ENCODE data around the gene ABCC1.
"Not testable (repeated sequence)": the region's sequence is repeated elsewhere in the genome, so short reads cannot be mapped to it uniquely, and the experiment has no call there.

Gene ABCC1

DNA sequence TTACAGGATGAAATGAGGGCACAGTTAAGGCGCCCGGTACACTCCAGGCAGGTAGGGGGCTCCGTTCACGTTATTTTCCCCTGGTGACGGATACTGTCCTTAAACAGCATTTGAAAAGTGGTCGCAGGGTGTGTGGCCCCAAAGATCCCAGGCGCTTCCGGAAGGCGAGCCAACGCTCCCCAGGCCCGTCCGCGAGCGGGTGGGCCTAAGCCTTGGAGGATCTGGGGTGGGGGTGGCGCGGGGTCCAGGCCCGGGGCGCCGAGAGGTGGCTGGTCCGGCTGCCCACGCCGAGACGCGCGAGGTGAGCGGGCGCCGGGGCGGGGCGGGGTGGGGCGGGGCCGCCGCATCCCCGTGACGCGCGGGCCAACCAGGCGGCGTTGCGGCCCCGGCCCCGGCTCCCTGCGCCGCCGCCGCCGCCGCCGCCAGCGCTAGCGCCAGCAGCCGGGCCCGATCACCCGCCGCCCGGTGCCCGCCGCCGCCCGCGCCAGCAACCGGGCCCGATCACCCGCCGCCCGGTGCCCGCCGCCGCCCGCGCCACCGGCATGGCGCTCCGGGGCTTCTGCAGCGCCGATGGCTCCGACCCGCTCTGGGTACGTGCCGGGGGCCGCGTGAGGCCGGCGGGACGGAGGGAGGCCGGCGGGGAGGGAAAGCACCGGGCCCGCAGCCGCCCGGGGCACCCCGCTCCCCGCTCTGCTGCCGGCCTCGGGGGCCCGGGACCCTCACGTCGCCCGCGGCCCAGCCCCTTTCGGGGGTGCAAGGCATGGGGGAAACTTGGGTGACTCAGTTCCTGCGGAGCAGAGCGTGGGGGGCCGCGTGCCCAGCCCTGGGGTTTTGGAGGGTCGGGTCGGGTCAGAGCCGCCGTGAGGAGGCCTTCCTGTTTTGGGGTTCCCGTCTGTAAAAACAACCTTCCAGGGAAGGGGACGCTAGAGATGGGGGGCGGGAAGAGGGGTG lies at the start of gene ABCC1:
Gene ABCC1, plus strand, starts transcription at position 407 of the 951 bp plus-strand sequence. Its CDS starts 136 bp downstream, at position 543.
- DNase-seq (ENCODE audit: extremely low spot score, insufficient read length, low read depth) (peak; percentile 60), FAIRE-seq (no peak)

DNA sequence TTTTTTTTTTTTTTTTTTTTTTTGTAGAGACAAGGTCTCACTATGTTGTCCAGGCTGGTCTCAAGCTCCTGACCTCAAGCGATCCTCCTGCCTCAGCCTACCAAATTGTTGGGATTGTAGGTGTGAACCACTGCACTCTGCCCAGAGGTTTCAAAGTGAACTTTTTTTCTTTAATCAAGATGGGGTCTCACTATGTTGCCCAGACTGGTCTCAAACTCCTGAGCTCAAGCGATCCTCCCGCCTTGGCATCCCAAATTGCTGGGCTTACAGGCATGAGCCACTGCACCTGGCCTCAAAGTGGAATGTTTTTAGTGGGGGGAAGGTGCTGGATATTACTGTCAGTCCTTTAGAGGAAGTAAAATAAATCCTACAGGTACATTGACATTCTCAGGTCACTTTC lies 49.1 kb upstream of the ABCC1 start:
- no peak for FAIRE-seq
- DNase-seq (ENCODE audit: extremely low spot score, insufficient read length, low read depth), result no peak

DNA sequence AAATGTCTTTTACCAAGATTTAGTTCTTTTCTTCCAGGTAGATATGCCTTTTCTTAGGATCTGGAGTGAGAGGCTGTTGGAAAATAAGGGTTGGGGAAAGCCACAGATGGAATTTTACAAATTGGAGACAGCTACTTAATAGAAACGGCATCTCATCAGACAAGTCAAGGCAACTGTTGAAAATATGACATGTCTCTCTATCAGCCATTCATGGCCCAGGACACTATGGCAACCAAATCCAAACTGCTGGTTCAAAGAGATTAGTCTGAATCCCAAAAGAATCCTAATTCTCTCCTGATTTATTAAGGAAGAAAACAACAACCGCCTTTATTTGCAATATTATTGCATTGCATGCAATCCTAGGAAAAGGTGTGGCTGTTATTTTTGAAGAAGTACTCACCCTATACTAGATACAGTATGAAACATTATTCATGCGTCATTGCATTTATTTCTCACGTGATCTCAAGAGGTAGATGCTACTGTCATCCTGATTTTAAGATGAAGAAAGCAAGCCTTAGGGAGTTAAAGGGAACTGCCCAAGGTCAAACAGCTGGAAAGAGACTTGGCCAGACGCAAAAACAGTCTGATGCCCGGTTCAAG lies 48.4 kb upstream of the ABCC1 start:
- FAIRE-seq (no peak), DNase-seq (ENCODE audit: extremely low spot score, insufficient read length, low read depth) (no peak)

DNA sequence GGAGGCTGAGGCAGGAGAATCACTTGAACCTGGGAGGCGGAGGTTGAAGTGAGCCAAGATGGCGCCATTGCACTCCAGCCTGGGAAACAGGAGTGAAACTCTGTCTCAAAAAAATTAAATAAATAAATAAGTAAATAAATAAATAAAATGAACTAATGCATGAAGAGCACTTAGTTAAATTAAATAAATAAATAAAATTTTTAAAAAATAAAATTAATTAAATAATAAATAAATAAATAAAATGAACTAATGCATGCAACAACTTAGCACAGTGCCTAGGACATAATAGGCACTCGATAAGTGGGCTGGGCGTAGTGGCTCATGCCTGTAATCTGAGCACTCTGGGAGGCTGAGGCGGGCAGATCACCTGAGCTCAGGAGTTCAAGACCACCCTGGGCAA lies 45.5 kb upstream of the ABCC1 start:
- DNase-seq (ENCODE audit: extremely low spot score, insufficient read length, low read depth) (no peak), FAIRE-seq (no peak)

- no peak for DNase-seq (ENCODE audit: extremely low spot score, insufficient read length, low read depth)
- no peak for FAIRE-seq
Observed at GRCh38 chr16:15906439-15906838, 43.0 kb upstream of the ABCC1 start.

- FAIRE-seq, result peak; percentile 89
- DNase-seq (ENCODE audit: extremely low spot score, insufficient read length, low read depth), result peak; percentile 73
Observed at GRCh38 chr16:15907863-15908478, 41.4 kb upstream of the ABCC1 start.

DNA sequence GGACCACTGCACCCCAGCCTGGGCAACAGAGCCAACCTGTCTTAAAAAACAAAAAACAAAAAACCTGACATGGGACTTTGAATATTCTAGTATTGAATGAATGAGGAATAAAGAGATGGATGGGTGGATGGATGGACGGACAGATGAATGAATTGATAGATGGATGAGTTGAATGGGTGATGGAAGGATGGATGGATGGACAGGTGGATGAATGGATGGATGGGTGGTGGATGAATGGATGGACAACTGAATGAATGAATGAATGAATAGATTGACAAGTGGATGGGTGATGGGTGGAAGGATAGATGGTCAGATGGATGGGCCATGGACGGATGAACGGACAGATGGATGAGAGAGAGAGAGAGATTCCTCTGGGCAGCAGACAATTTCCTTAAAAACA lies 38.2 kb upstream of the ABCC1 start:
- DNase-seq (ENCODE audit: extremely low spot score, insufficient read length, low read depth) (no peak), FAIRE-seq (no peak)

DNA sequence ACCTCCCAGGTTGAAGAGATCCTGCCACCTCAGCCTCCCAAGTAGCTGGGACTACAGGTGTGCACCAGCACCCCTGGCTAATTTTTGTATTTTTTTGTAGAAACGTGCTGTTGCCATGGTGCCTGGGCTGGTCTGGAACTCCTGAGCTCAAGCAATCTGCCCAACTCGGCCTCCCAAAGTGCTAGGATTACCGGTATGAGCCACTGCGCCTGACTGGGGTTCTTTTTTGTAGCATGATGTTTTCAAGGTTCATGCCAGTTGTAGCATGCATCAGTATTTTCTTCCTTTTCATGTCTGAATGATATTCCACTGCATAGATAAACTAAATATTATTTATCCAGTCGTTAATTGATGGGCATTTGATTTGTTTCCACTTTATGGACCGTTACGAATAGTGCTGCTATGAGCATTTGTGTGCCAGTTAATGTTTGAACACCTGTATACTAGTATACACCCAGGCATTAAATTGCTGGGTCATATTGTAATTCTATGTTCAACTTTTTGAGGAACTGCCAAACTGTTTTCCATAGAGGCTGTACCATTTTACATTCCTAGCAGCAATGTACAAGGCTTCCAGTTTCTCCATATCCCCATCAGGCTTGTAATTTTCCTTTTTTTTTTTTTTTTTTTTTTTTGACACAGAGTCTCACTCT lies 36.2 kb upstream of the ABCC1 start:
- no peak for DNase-seq (ENCODE audit: extremely low spot score, insufficient read length, low read depth)
- FAIRE-seq, result no peak

- FAIRE-seq, result no peak
- no peak for DNase-seq (ENCODE audit: extremely low spot score, insufficient read length, low read depth)
Observed at GRCh38 chr16:15915555-15916081, 33.8 kb upstream of the ABCC1 start.

GRCh38 chr16:15916323-15916722 lies 33.1 kb upstream of the ABCC1 start:
- DNase-seq (ENCODE audit: extremely low spot score, insufficient read length, low read depth) (no peak), FAIRE-seq (no peak)

DNA sequence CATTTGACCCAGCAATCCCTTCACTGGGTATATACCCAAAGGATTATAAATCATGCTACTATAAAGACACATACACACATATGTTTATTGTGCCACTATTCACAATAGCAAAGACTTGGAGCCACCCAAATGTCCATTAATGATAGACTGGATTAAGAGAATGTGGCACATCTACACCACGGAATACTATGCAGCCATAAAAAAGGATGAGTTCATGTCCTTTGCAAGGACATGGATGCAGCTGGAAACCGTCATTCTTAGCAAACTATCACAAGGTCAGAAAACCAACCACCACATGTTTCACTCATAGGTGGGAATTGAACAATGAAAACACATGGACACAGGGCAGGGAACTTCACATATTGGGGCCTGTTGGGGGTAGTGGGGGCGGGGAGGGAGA lies 31.1 kb upstream of the ABCC1 start:
- FAIRE-seq, result not testable (repeated sequence)

DNA sequence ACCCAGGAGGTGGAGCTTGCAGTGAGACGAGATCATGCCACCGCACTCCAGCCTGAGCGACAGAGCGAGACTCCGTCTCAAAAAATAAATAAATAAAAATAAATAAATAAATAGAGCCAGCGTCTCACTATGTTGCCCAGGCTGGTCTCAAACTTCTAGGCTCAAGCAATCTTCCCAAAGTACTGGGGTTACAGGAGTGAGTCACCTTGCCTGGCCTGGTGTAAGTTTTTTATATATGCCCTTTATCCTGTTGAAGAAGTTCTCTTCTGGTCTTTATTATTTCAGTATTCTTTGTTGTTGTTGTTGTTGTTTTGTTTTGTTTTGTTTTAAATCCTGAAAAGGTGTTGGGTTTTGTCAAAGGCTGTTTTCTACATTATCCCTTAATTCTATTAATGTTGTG lies 30.1 kb upstream of the ABCC1 start:
- FAIRE-seq (no peak), DNase-seq (ENCODE audit: extremely low spot score, insufficient read length, low read depth) (no peak)

More for the DNA sequence above, 31.1 kb upstream of the ABCC1 start:
- DNase-seq (ENCODE audit: extremely low spot score, insufficient read length, low read depth), result not testable (repeated sequence)

- DNase-seq (ENCODE audit: extremely low spot score, insufficient read length, low read depth) (no peak), FAIRE-seq (no peak)
Observed at GRCh38 chr16:15924996-15925395, 24.4 kb upstream of the ABCC1 start.

GRCh38 chr16:15925631-15926030 lies 23.8 kb upstream of the ABCC1 start:
- FAIRE-seq (no peak), DNase-seq (ENCODE audit: extremely low spot score, insufficient read length, low read depth) (no peak)

DNA sequence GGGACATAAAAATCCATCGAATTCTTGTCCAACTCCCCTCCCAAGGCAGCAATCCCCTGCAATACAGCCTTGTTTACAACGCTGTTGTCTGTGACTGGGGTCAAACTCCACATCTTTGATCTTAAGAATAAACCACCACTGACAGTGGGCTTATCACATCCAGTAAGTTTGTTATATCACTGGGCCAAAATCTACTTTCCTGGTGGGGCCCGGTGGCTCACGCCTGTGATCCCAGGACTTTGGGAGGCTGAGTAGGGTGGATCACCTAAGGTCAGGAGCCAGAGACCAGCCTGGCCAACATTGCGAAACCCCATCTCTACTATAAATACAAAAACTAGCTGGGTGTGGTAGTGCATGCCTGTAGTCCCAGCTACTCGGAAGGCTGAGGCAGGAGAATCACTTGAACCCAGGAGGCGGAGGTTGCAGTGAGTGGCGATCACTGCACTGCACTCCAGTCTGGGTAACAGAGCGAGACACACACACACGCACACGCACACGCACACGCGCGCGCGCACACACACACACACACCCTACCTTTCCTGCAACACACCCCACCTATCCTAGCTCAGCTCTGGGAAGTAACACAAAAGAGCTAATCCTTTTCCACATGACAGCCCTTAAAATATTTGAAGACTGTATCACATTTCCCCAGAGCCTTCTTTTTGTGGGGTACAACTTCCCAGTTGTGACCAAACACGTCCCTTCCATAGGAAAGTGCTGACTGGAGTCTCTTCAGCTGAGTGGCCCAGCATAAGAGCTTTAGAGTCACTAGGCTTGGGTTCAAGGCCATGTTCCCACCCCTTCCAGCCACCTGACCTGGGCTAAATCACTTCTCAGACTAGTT lies 20.9 kb upstream of the ABCC1 start:
- DNase-seq (ENCODE audit: extremely low spot score, insufficient read length, low read depth) (no peak), FAIRE-seq (no peak)

DNA sequence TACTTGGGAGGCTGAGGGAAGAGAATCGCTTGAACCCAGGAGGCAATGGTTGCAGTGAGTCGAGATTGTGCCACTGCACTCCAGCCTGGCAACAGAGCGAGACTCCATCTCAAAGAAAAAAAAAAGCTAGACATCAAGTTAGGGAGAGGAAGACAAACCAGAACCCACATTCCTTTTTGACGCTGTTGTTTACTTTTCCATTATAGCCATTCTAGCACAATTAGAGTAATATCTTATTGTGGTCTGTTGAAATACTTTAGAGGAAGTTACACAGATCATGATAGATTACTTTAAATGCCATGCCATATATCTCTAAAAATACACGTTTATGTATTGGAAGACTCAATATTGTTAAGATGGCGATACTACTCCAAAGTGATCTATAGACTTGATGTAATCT lies 16.5 kb upstream of the ABCC1 start:
- FAIRE-seq, result no peak
- no peak for DNase-seq (ENCODE audit: extremely low spot score, insufficient read length, low read depth)

- no peak for FAIRE-seq
- DNase-seq (ENCODE audit: extremely low spot score, insufficient read length, low read depth), result no peak
Observed at GRCh38 chr16:15933781-15934180, 15.6 kb upstream of the ABCC1 start.

GRCh38 chr16:15934991-15935390 lies 14.4 kb upstream of the ABCC1 start:
- DNase-seq (ENCODE audit: extremely low spot score, insufficient read length, low read depth), result no peak
- no peak for FAIRE-seq

DNA sequence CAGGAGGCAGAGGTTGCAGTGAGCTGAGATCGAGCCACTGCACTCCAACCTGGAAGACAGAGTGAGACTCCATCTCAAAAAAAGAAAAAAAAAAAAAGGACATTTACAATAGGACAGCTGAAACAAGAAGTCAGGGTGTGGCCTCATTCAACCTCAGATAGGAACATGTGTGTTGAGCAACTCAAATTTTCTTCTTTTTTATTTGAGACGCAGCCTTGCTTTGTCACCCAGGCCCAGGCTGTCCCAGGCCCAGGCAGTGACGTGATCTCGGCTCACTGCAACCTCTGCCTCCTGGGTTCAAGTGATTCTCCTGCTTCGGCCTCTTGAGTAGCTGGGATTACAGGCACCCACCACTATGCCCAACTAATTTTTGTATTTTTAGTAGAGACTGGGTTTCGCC lies 12.6 kb upstream of the ABCC1 start:
- FAIRE-seq, result not testable (repeated sequence)

More for the DNA sequence above, 12.6 kb upstream of the ABCC1 start:
- DNase-seq (ENCODE audit: extremely low spot score, insufficient read length, low read depth), result not testable (repeated sequence)
